ENCODE measurements around the gene IQGAP2.

DNA sequence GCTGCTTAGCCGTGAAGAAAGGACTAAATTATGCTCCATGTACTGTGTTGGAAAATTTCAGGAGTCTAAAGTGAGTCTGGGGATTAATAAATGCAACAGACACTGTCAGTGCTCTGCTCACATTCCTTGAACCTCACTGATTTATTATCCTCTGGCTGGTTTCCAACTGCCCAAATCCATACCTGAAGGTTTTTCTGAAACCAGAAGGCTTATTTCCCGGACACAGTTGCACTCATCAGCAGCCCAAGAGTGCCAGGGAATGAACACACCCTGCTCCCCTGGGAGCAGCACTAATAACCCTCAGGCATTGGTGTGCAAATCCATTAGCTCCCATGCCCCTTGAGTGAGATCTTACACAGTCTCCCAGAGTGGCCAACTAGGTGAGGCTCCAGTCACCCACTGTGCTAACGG is 351.6 kb downstream of the IQGAP2 start:
- TF ChIP-seq POLR2A (IDR thresholded peaks at IDR 0.05; ENCODE audit: low read length) (no peak), GATA1 (IDR thresholded peaks at IDR 0.05; ENCODE audit: low read depth, low read length) (no peak)

Data from erythroblast (primary cell).